ENCODE measurements around the gene ZNF292.
"Not testable (repeated sequence)": the region's sequence is repeated elsewhere in the genome, so short reads cannot be mapped to it uniquely, and the experiment has no call there.

The ZNF292 gene

GRCh38 chr6:87220997-87221396 is 65.6 kb downstream of the ZNF292 start:
- DNase-seq: no peak

DNA sequence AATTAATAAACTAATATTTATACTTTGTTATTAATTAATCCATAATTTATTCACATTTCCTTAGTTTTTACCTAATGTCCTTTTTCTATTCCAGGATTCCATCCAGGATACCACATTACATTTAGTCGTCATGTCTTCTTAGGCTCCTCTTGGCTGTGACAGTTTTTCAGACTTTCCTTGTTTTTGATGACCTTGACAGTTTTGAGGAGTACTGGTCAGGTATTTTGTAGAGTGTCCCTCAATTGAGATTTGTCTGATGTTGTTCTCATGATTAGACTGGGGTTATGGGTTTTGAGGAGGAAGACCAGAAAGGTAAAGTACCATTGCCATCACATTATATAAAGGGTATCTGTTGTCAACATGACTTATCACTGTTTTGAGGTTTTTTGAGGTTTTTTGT is 67.3 kb downstream of the ZNF292 start:
- DNase-seq: no peak

DNA sequence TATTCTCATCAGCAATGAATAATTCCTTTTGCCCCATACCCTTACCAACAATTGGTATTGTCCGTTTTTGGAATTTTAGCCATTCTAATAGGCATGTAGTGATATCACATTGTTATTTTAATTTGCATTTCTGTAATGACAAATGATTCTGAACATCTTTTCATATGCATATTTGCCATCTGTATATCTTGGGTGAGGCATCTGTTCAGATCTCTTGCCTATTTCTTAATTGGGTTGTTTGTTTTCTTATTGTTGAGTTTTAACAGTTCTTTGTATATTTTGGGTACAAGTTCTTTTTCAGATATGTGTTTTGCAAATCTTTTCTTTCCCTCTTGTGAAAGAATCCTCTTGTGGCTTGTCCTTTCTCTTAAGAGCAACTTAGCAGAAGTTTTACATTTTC is 69.6 kb downstream of the ZNF292 start:
- no peak for DNase-seq

- no peak for DNase-seq
Observed at GRCh38 chr6:87225511-87225910, 70.1 kb downstream of the ZNF292 start.

DNA sequence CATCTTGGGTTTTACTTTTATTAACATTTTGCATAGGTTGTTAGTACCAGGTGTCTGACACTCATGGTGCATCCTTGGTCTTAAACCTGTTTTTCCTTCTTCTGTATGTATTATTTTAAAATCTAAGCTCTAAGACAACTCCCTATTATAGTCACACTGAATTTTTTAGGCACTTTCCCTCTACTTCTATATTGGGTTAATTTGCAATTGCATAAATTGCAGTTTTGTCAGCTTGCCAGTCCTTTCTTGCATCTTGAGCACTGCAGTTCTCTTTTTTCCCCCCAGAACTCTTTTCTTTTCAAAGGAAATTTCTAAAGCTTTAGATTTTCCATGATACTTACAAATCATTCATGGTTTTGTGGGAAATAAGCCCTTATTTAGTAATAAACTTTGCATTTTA is 70.6 kb downstream of the ZNF292 start:
- no peak for DNase-seq

DNA sequence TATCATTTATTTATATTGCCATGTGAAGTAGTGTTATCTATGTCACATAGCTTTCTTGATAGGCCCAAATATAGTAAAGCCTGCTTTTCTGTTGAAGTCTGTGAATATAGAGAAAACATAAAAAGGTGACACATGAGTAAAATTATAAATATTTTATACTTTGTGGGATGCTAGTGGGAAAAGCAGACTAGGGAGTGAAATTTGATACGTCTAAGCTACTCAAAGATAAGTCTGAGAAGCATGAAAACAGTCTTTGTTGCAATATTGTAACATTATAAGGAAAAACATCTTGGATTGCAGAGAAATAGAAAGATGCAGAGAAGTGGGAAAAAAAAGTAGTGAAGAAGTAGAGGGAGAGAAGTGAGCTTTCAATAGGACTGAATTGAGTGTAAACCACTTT is 75.4 kb downstream of the ZNF292 start:
- DNase-seq: no peak

GRCh38 chr6:87237804-87238203 is 82.4 kb downstream of the ZNF292 start:
- DNase-seq: no peak

DNA sequence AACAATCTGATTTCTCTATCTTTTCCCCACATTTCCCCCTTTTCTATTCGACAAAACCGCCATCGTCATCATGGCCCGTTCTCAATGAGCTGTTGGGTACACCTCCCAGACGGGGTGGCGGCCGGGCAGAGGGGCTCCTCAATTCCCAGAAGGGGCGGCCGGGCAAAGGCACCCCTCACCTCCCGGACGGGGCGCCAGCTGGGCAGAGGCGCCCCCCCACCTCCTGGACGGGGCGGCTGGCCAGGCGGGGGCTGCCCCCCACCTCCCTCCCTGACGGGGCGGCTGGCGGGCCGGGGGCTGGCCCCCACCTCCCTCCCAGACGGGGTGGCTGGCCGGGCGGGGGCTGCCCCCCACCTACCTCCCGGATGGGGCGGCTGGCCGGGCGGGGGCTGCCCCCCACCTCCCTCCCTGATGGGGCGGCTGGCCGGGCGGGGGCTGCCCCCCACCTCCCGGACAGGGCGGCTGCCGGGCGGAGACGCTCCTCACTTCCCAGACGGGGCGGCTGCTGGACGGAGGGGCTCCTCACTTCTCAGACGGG is 83.8 kb downstream of the ZNF292 start:
- DNase-seq: not testable (repeated sequence)

DNA sequence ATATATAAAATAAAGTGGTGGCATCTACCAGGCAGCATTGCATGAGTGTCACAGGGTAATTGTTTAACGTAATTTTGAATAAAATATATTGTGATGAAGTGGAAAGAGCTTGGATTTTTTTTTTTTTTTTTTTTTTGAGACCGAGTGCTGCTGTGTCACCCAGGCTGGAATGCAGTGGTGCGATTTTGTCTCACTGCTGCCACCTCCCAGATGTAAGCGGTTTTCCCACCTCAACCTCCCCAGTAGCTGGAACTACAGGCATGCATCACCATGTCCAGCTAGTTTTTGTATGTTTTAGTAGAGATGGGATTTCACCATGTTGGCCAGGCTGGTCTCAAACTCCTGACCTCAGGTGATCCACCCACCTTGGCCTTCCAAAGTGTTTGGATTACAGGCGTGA is 85.9 kb downstream of the ZNF292 start:
- DNase-seq: no peak

DNA sequence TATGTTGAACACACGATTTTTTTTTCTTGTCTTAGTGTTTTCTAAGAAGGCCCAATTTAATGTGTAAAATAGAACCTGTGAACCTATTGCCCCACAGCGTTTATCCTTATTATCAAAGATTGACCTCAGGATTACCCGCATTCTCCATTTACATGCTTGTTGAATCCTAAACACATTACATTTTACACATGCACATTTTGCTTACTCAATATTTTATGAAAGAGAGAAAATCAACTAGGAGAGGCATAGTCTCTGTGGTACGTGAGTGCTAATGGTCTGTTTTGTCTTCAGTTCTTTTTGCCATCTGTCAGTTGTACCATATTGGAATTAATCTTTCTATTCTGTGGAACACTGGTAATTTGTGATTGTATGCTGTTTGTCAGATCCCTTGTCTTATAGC is 86.9 kb downstream of the ZNF292 start:
- DNase-seq: no peak

DNA sequence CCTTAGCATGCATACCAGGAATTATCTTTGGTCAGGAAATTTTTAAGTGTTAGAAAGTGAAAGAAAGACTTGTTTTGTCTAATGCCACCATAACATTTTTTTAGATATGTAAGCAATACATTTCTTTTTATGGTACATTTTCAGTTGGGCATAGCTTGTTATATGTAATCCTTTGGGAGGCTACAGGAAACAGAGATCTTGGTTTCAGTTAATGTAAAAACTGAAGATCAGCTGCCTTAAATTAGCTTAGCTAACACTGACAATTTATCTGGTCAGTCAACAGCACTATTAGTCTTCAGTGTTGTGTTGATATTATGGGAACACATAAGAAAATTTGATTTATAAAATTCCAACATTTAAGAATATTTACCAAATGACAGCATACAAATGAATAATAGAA is 88.4 kb downstream of the ZNF292 start:
- DNase-seq: no peak

- DNase-seq: no peak
Observed at GRCh38 chr6:87244380-87244779, 89.0 kb downstream of the ZNF292 start.

GRCh38 chr6:87250019-87250418 is 94.7 kb downstream of the ZNF292 start:
- no peak for DNase-seq

GRCh38 chr6:87251225-87251624 is 95.9 kb downstream of the ZNF292 start:
- no peak for DNase-seq

- no peak for DNase-seq
Observed at GRCh38 chr6:87251725-87252124, 96.4 kb downstream of the ZNF292 start.

- no peak for DNase-seq
Observed at GRCh38 chr6:87257046-87257445, 101.7 kb downstream of the ZNF292 start.

- DNase-seq: no peak
Observed at GRCh38 chr6:87257565-87257964, 102.2 kb downstream of the ZNF292 start.

- DNase-seq: no peak
Observed at GRCh38 chr6:87257975-87258374, 102.6 kb downstream of the ZNF292 start.

DNA sequence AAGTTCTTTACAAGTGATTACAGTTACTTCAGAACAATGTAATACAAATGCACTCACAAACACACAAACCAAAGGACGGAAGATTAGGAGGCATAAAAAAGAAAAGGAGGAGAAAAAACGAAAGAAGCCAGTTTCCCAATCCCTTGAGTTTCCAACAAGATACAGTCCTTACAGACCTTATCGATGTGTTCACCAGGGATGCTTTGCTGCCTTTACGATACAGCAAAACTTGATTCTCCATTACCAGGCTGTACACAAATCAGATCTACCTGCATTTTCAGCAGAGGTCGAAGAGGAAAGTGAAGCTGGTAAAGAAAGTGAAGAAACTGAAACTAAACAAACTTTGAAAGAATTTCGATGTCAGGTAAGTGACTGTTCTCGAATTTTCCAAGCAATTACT is 104.4 kb downstream of the ZNF292 start:
- DNase-seq: no peak

DNA sequence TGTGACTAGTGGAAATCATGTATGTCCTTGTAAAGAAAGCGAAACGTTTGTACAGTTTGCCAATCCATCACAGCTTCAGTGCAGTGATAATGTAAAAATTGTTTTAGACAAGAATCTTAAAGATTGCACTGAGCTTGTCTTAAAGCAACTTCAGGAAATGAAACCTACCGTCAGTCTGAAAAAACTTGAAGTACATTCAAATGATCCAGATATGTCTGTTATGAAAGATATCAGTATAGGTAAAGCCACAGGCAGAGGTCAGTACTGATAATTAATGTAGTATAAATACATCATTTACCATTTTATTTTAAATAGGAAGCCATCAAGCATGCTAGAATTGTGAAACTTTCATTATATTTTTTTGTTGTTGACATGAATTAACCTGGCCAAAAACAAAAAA is 106.2 kb downstream of the ZNF292 start:
- no peak for DNase-seq

DNA sequence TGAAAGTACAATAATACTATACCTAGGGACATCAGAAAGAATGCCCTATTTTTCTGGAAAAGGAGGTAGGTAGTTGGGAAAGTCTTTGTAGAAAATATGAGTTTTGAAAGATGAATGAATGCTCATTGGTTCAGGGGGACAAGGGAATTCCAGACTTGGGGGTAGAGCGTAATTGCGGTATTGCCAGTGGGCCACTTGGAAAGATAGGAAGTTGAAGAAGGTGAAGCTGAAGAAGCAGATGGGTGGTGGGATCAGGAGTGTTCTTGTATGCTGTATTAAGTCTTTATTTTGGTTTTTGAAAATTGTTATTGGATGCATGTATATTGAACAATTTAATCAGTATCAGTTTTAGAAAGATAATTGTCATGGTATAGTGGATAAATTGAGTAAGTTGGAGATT is 109.1 kb downstream of the ZNF292 start:
- DNase-seq: no peak

GRCh38 chr6:87274660-87275274 is 119.4 kb downstream of the ZNF292 start:
- peak; percentile 0 for DNase-seq

GRCh38 chr6:87276624-87277023 is 121.3 kb downstream of the ZNF292 start:
- no peak for DNase-seq

DNA sequence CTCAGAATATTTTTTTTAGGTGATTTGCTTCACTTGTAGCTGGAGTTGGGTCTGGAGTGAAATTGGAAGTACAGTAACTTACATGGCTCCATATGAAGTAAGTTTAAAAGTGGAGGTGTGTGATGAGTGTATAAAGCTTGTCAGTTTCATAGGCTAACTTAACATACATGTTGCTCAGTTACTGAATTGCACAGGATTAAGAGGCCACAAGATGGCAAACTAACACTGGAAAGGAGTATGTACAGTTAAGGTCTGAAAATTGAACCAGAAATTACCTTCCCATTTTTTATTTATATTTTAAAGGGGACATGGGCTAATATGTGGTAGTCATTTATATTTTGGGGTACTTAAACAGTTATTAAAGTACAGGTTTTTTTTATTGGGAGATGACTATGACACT is 121.8 kb downstream of the ZNF292 start:
- DNase-seq: no peak

GRCh38 chr6:87279196-87279595 is 123.8 kb downstream of the ZNF292 start:
- DNase-seq: no peak

All from amniotic stem cell (primary cell).